ENCODE measurements around the gene SLC12A9. TPM values are rescaled to one million over a fixed set of nuclear protein-coding genes. Genes with fewer than 3 reads are reported as not detected.

Gene SLC12A9
- total RNA-seq, 1 experiment from 2014 or later = 29.9 TPM

- Mint-ChIP-seq H3K4me3 (ENCODE audit: low read depth, unreplicated experiment) (no peak overlapping the region), H3K36me3 (ENCODE audit: insufficient read depth, unreplicated experiment) (peaks cover 30% of the 10 kb centered on the region), H3K27ac (ENCODE audit: unreplicated experiment) (peak overlapping the region; percentile 63), H3K9me3 (ENCODE audit: low read depth, unreplicated experiment) (no peaks in the 10 kb centered on the region), H3K4me1 (ENCODE audit: low read depth, unreplicated experiment) (peaks cover 19% of the 10 kb centered on the region), H3K27me3 (ENCODE audit: unreplicated experiment) (peaks cover 23% of the 10 kb centered on the region)
- BruUV-seq (replicated peaks) = no TSS peak
- no peak for DNase-seq
- CTCF ChIA-PET = interaction anchor here (0.7 kb wide), 1 partner anchor 201 kb away, joined by 4 read pairs; no protein-coding TSS in a partner anchor
- intact Hi-C loops (cut with micrococcal nuclease; ENCODE audit: unreplicated experiment) = loop anchor here (10.0 kb wide), 1 partner anchor 71 kb away; the partner anchor contains the start of gene MUC12
- no peak for TF ChIP-seq CTCF (IDR thresholded peaks at IDR 0.05; ENCODE audit: unreplicated experiment)
These were observed 41.6 kb downstream of the SLC12A9 start for GRCh38 chr7:100893910-100894721.

GRCh38 chr7:100894860-100895700, 42.6 kb downstream of the SLC12A9 start:
- Mint-ChIP-seq H3K36me3 (ENCODE audit: insufficient read depth, unreplicated experiment) (peaks cover 22% of the 10 kb centered on the region), H3K9me3 (ENCODE audit: low read depth, unreplicated experiment) (no peaks in the 10 kb centered on the region), H3K27ac (ENCODE audit: unreplicated experiment) (no peak overlapping the region), H3K4me1 (ENCODE audit: low read depth, unreplicated experiment) (peaks cover 19% of the 10 kb centered on the region), H3K4me3 (ENCODE audit: low read depth, unreplicated experiment) (peak overlapping the region; percentile 71), H3K27me3 (ENCODE audit: unreplicated experiment) (peaks cover 23% of the 10 kb centered on the region)
- BruUV-seq (replicated peaks) = TSS peak; percentile 47
- peak; percentile 83 for TF ChIP-seq CTCF (IDR thresholded peaks at IDR 0.05; ENCODE audit: unreplicated experiment)
- CTCF ChIA-PET = interaction anchor here (0.7 kb wide), 1 partner anchor 200 kb away, joined by 4 read pairs; no protein-coding TSS in a partner anchor
- intact Hi-C loops (cut with micrococcal nuclease; ENCODE audit: unreplicated experiment) = loop anchor here (10.0 kb wide), 1 partner anchor 70 kb away; the partner anchor contains the start of gene MUC12
- peak; percentile 61 for DNase-seq

GRCh38 chr7:100895701-100895955, 43.1 kb downstream of the SLC12A9 start, which contains the start of gene ACHE:
Gene ACHE (minus strand): TSS chr7:100895888. CDS start chr7:100894232, 1,656 bp downstream.
- TF ChIP-seq CTCF (IDR thresholded peaks at IDR 0.05; ENCODE audit: unreplicated experiment) = no peak
- Mint-ChIP-seq H3K9me3 (ENCODE audit: low read depth, unreplicated experiment) (no peaks in the 10 kb centered on the region), H3K4me1 (ENCODE audit: low read depth, unreplicated experiment) (peaks cover 19% of the 10 kb centered on the region), H3K36me3 (ENCODE audit: insufficient read depth, unreplicated experiment) (peaks cover 17% of the 10 kb centered on the region), H3K27me3 (ENCODE audit: unreplicated experiment) (peaks cover 23% of the 10 kb centered on the region), H3K4me3 (ENCODE audit: low read depth, unreplicated experiment) (peak within 1 kb of the TSS; percentile 71), H3K27ac (ENCODE audit: unreplicated experiment) (peak within 1 kb of the TSS; percentile 68)
- CTCF ChIA-PET = no interaction called here
- BruUV-seq (replicated peaks) = no TSS peak
- DNase-seq = no peak
- intact Hi-C loops (cut with micrococcal nuclease; ENCODE audit: unreplicated experiment) = loop anchor here (10.0 kb wide), 1 partner anchor 69 kb away; the partner anchor contains the start of gene MUC12

- intact Hi-C loops (cut with micrococcal nuclease; ENCODE audit: unreplicated experiment) = loop anchor here (10.0 kb wide), 1 partner anchor 69 kb away; the partner anchor contains the start of gene MUC12
- peaks cover 23% of the 10 kb centered on the region for H3K27me3 Mint-ChIP-seq (ENCODE audit: unreplicated experiment)
- peaks cover 15% of the 10 kb centered on the region for H3K36me3 Mint-ChIP-seq (ENCODE audit: insufficient read depth, unreplicated experiment)
- no peaks in the 10 kb centered on the region for H3K9me3 Mint-ChIP-seq (ENCODE audit: low read depth, unreplicated experiment)
- no TSS peak for BruUV-seq (replicated peaks)
- peak overlapping the region; percentile 68 for H3K27ac Mint-ChIP-seq (ENCODE audit: unreplicated experiment)
- TF ChIP-seq CTCF (IDR thresholded peaks at IDR 0.05; ENCODE audit: unreplicated experiment) = no peak
- peak; percentile 37 for DNase-seq
- peak overlapping the region; percentile 71 for H3K4me3 Mint-ChIP-seq (ENCODE audit: low read depth, unreplicated experiment)
- CTCF ChIA-PET = no interaction called here
- H3K4me1 Mint-ChIP-seq (ENCODE audit: low read depth, unreplicated experiment) = peaks cover 17% of the 10 kb centered on the region
These were observed 43.6 kb downstream of the SLC12A9 start for GRCh38 chr7:100895956-100896731.
